Right ventricle myocardium inferior (tissue), 1 donor: ENCODE results near the gene EFCAB12. TPM values are rescaled to one million over a fixed set of nuclear protein-coding genes. Genes with fewer than 3 reads are reported as not detected.
"Not testable (repeated sequence)": the region's sequence is repeated elsewhere in the genome, so short reads cannot be mapped to it uniquely, and the experiment has no call there.

Source experiments
- ATAC-seq: fragments of 200-7000 bp; cut with Tn5 transposase; one replicate; pipeline ENCODE4 v1.9.1; 2020; ENCODE audit warnings: mild to moderate bottlenecking, moderate library complexity
- DNase-seq: peaks from one replicate; pipeline ENCODE4 v3.0.0; 2021; ENCODE audit errors: missing footprints
- intact Hi-C: fragments of 100-400 bp; cut with DNase I; formaldehyde crosslinking; loops from one replicate; pipeline ENCODE4 v1.11.0; 2022
- total RNA-seq: library from RNA; stranded (reverse); fragmentation: NEBNext Ultra II Directional; extraction: Animal tissue kit (Norgen Biotek cat#: 25700); gene quantifications from one replicate; pipeline ENCODE4 v1.2.1, GENCODE V29; 2021
- donor health status: DM: no; HTN: yes; CAD: no; lungs with severe emphysema.

The EFCAB12 gene
- total RNA-seq, 1 donor from 2014 or later, result not detected

DNA sequence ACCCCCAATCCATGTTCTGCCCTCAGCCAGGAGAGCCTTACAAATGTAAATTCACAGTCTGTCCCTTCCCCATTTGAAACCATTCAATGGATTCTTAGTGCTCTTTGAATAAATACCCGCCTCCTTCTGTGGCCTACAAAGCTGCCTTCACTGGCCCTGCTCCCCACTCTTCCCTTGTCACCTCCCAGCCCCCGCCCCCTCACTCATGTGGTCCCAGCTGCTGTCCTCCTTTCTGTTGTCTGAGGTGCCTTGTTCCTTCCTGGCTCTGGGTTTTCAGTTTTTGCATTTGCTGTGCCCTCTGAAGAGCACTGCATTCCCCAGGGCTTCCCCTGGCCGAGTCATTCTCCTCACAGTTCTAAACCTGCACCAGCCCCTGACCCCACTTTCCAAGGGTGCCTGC, 3.2 kb downstream of the EFCAB12 start:
- no peak for ATAC-seq
- DNase-seq, result no peak
- intact Hi-C loops, result no loop called here

DNA sequence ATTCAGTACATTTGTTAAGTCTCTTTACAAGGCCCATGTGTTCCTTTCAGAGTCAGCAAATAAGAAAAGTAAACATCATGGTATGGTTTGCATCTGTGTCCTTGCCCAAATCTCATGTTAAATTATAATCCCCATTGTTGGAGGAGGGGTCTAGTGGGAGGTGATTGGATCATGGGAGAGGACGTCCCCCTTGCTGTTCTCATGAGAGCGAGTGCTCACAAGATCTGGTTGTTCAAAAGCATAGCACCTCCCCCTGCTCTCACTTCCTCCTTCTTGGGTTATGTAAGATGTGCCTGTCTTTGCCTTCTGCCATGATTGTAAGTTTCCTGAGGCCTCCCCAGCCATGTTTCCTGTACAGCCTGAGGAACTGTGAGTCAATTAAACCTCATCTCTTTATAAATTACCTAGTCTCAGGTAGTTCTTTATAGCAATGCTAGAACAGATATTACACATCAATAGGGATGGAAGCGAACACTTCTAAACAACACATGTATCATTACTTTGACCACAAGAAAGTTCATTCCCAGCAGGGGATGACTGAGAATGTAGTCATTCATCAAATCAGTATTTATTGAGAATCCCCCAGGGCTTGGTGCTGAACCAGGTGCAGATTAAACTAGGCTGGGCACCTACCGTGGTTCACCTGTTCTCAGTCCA, 4.1 kb downstream of the EFCAB12 start:
- DNase-seq, result no peak
- intact Hi-C loops, result no loop called here
- ATAC-seq, result no peak

GRCh38 chr3:129422897-129423296, 5.5 kb downstream of the EFCAB12 start:
- no peak for ATAC-seq
- no peak for DNase-seq
- intact Hi-C loops, result no loop called here

- DNase-seq (no peak), ATAC-seq (no peak)
- intact Hi-C loops, result no loop called here
Measured at GRCh38 chr3:129421988-129422745, 6.3 kb downstream of the EFCAB12 start.

DNA sequence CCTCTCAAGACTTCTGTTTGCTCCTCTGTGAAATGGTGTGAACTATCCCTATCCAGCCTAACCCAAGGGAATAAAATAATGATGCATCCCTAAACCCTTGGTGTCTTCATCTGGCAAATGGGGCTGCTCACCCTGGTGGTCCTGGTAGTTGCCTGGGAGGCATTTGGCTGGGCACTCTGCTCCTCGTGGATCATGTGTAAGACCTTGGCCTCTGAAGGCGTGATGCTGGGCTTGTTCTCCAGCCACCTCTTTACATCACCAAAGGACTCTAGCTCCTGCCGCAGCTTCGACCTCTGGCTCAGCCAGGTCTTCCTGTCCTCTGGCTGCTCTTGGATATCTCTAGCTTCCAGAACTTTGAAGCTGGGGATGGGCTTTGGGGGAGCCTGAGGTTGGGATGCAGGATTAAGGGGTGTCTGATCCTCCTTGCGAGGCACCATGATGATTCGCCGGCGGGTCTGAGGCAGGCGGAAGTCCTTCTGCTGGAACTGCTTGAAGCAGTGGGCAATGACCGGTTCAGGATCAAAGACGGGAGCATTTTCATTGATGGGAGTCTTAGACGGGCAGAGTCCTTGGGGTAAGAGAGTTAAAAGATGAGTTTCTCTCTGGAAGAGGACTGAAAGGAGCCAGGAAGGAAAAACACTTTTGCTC, 7.1 kb downstream of the EFCAB12 start:
- DNase-seq (no peak), ATAC-seq (no peak)
- intact Hi-C loops, result no loop called here

DNA sequence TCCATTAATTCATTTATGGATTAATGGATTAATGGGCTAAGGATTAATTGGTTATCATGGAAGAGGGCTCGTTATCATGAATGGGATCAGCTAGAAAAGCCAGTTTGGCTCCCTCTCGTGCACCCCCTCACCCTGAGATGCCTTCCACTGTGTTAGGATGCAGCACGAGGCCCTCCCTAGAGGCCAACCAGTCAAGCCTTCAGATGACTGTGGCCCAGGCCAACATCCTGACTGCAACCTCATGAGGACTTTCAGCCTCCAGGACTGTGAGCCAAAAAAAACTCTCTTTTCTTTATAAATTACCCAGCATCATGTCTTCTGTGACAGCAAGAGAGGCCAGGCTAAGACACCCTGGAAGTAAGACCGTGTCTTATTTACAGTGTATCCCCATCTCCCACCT, 9.0 kb downstream of the EFCAB12 start:
- no peak for DNase-seq

DNA sequence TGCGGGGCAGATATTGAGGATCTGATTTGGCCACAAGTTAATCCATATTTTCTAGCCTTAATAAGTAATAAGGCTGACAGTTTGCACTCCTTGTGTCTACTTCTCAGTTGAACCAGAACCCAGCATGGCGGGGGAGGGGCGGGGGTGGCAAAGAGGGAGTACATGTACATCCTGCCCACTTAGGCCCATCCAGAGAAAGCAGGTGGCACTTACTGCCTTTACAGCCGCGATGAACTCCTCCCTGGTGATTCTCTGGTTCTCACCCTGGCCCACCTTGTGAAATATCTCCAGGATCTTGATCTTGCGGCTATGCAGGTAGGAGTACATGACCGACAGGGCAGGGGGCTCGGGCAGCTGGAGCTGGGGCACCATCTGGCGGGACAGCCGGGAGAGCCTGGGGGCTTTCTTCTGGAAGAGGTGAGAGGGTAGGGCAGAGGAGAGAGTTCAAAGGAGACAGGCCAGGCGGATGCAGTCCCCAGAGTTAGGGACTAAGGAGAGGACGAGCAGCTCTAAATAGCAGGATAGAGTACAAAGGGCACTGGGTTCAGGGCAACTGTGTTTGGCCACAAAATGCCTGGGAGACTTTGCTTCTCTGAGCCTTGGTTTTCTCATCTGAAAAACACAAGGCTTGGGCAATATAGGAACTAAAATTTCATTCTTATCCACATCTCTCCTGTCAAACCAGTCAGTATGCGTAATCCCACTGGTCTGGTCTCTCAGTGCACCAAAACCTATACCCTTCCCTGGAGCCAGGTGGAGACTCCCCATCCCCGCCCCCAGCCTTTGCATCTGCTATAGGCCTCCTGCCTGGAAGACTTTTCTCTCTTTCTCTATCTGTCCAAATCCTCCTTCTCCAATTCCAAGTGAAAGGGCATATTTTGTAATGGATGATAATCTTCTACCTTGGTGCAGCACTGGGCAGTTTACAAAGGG, 10.1 kb downstream of the EFCAB12 start:
- ATAC-seq (no peak), DNase-seq (no peak)
- intact Hi-C loops, result no loop called here

More for the DNA sequence above, 9.0 kb downstream of the EFCAB12 start:
- no peak for ATAC-seq
- intact Hi-C loops, result no loop called here

DNA sequence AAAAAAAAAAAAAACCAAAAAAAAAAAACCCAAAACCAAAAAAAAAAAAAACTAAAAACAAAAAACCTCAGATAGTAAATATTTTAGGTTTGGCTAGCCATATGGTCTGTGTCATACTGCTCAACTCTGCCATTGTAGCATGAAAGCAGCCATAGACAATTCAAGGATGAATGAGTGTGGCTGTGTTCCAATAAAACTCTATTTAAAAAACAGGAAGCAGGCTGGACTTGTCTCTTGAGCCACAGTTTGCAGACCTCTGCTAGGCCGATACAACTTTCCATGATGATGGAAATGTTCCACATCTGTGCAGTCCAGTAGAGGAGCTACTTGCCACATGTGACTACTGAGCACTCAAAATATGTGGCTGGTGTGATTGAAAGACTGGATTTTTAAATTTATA, 11.1 kb downstream of the EFCAB12 start:
- no peak for DNase-seq

GRCh38 chr3:129416415-129416814, 12.0 kb downstream of the EFCAB12 start:
- ATAC-seq (no peak), DNase-seq (no peak)
- intact Hi-C loops, result no loop called here

More for the DNA sequence above, 11.1 kb downstream of the EFCAB12 start:
- intact Hi-C loops, result no loop called here
- ATAC-seq, result peak; percentile 63

DNA sequence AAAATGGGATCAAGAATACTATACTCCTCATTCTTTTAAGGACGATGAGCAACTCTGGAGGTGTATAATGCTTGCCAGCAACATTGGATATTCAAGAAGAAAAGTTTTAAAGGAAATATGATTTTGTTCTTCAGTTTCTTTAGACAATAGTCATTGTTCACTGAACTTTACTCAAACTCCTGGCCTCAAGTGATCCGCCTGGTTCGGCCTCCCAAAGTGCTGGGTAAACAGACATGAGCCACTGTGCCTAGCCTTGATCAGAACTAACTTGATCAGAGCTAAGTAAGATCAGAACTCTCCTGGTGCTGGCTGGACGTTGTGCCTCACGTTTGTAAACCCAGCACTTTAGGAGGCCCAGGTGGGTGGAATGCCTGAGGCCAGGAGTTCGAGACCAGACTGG, 12.6 kb downstream of the EFCAB12 start:
- intact Hi-C loops, result no loop called here
- ATAC-seq (no peak), DNase-seq (no peak)

GRCh38 chr3:129415378-129415777, 13.1 kb downstream of the EFCAB12 start:
- DNase-seq, result no peak
- ATAC-seq, result no peak
- intact Hi-C loops, result no loop called here

GRCh38 chr3:129413687-129414506, 14.5 kb downstream of the EFCAB12 start:
- ATAC-seq (no peak), DNase-seq (no peak)
- intact Hi-C loops, result no loop called here

GRCh38 chr3:129413238-129413637, 15.2 kb downstream of the EFCAB12 start:
- ATAC-seq, DNase-seq, intact Hi-C loops: not testable (repeated sequence)

- intact Hi-C loops, result no loop called here
- DNase-seq (no peak), ATAC-seq (no peak)
Measured at GRCh38 chr3:129412542-129413198, 15.8 kb downstream of the EFCAB12 start.

- intact Hi-C loops, result no loop called here
- ATAC-seq (no peak), DNase-seq (no peak)
Measured at GRCh38 chr3:129410971-129411370, 17.5 kb downstream of the EFCAB12 start.

GRCh38 chr3:129409541-129409940, 18.9 kb downstream of the EFCAB12 start:
- DNase-seq, result no peak
- no peak for ATAC-seq
- intact Hi-C loops, result no loop called here

DNA sequence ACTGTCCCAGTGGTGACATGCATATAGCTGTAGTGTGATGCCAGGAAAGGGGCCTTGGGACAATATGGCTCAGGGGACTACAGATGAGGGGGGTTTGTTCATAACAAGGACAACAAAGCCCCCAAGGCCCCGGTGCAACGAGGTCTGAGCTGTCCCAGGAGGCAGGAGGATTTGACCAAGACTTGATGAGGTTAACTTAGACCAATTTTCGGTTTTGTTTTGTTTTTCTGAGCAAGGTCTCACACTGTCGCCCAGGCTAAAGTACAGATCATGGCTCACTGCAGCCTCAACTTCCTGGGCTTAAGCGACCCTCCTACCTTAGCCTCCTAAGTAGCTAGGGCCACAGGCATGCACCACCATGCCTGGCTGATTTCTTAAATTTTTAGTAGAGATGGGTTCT, 23.8 kb downstream of the EFCAB12 start:
- ATAC-seq, result no peak
- no peak for DNase-seq
- intact Hi-C loops, result no loop called here

DNA sequence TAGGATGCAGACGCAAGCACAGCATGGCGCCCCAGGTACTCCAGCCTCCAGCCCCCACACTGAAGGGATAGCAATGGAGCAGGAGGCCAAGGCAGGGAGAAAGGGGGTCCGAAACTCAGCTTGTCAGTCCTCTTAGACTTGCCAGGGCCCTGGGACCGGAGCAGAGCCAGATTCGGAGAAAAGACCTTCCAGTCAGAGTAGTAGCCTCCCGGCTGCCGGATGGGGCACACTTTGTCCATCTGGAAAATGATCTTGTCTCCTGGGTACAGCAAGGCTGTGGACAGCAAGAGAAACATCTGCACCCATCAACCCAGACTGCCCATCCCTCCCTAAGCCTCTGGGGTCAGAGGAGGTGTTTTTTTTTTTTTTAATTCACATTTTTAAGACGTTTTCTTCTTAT, 24.3 kb downstream of the EFCAB12 start:
- intact Hi-C loops, result no loop called here
- DNase-seq (no peak), ATAC-seq (no peak)
